Calu3 (cell line): ENCODE measurements around the gene PCDH12. TPM values are rescaled to one million over a fixed set of nuclear protein-coding genes. Genes with fewer than 3 reads are reported as not detected.

Source experiments
- BruUV-seq: library from RNA; stranded (reverse); fragments of 400-500 nt; replicated peaks from 2 replicates; lab custom pipeline; 2021; lab: Mats Ljungman, UMichigan
- CTCF ChIA-PET: fragments of 300-600 bp; sonication (Branson Sonifier 250); formaldehyde crosslinking; loops from one replicate; lab custom pipeline; 2022; ENCODE audit warnings: antibody characterized with exemption; lab: Charles Lee
- DNase-seq: peaks from one replicate; pipeline ENCODE4 v3.0.0; 2022
- H3K27ac Mint-ChIP-seq: one replicate; pipeline ENCODE4 v1.8.0; 2022; ENCODE audit warnings: mixed read lengths; ENCODE audit not compliant: unreplicated experiment
- H3K27me3 Mint-ChIP-seq: one replicate; pipeline ENCODE4 v1.8.0; 2022; ENCODE audit warnings: mixed read lengths; ENCODE audit not compliant: unreplicated experiment
- H3K36me3 Mint-ChIP-seq: one replicate; pipeline ENCODE4 v1.8.0; 2022; ENCODE audit warnings: mild to moderate bottlenecking, moderate library complexity, mixed read lengths; ENCODE audit not compliant: insufficient read depth, unreplicated experiment
- H3K4me1 Mint-ChIP-seq: one replicate; pipeline ENCODE4 v1.8.0; 2022; ENCODE audit warnings: mild to moderate bottlenecking, low read depth, mixed read lengths; ENCODE audit not compliant: unreplicated experiment
- H3K4me3 Mint-ChIP-seq: one replicate; pipeline ENCODE4 v1.8.0; 2022; ENCODE audit warnings: mild to moderate bottlenecking, low read depth, moderate library complexity, mixed read lengths; ENCODE audit not compliant: unreplicated experiment
- H3K9me3 Mint-ChIP-seq: one replicate; pipeline ENCODE4 v1.8.0; 2022; ENCODE audit warnings: low read depth, mixed read lengths; ENCODE audit not compliant: unreplicated experiment
- intact Hi-C: fragments of 100-400 bp; cut with micrococcal nuclease; formaldehyde crosslinking; loops from one replicate; pipeline ENCODE4 v1.10.0; 2022; ENCODE audit not compliant: unreplicated experiment
- total RNA-seq: library from RNA; stranded (reverse); gene quantifications from 2 replicates; pipeline ENCODE4 v1.2.3, GENCODE V29; 2022
- TF ChIP-seq, protein P1 (sequence below): fragments of 200-600 bp; IDR thresholded peaks from one replicate; pipeline ENCODE4 v1.8.0; 2022; ENCODE audit warnings: antibody characterized with exemption; ENCODE audit not compliant: unreplicated experiment

PCDH12 gene
- total RNA-seq, 1 experiment from 2014 or later: not detected

DNA sequence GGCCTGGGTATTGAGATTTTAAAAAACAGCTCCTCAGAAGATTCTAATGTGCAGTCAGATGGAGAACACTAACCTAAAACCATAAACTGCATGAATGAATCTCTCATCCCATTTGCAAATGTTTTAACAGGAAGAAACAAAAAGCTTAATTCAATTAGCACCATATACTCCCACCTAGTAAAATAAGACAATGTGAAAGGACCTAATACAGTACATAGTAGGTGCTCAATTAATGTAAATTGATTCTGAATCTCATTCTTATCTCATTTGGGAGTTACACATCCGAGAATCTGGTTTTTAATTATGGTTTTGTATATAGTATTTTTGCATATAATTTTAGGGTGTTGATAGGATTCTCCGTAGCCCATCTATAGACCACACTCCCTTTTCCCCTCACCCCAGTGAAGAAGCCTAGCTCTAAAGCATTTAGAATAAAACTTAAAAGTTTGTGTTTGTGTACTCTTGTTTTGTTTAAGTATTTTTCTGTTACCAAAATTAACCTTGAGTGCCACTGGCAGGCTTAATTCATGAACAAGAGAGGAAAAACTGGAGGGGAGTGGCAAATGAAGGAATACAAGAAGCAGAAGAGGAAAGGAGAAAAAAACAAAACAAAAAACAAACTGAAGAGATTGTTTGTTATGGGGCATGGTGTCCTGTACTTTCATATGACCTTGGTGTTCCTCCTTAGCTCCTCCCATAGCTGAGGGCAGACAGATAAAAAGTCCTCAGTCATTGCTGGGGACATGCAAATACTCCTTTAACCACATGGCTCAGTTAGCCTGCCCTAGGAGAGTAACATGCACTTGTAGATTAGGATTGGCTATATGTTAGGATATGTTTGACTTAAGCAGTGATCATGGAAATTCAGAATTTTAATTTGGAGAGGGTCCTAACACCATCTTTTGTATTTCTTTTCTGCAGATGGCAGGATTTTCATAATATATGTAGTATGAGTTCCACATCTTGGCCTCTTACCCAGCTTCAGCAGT lies 12.1 kb upstream of the PCDH12 start:
- BruUV-seq: no TSS peak
- no peaks in the 10 kb centered on the region for H3K27me3 Mint-ChIP-seq
- H3K27ac Mint-ChIP-seq: peak overlapping the region; percentile 93
- no peak for DNase-seq
- CTCF ChIA-PET: interaction anchor here (0.7 to 2.2 kb wide), 9 partner anchors 8 to 302 kb away, joined by 3 to 20 read pairs (median 4); partner anchors contain the start of gene PCDH1
- TF ChIP-seq, protein P1, sequence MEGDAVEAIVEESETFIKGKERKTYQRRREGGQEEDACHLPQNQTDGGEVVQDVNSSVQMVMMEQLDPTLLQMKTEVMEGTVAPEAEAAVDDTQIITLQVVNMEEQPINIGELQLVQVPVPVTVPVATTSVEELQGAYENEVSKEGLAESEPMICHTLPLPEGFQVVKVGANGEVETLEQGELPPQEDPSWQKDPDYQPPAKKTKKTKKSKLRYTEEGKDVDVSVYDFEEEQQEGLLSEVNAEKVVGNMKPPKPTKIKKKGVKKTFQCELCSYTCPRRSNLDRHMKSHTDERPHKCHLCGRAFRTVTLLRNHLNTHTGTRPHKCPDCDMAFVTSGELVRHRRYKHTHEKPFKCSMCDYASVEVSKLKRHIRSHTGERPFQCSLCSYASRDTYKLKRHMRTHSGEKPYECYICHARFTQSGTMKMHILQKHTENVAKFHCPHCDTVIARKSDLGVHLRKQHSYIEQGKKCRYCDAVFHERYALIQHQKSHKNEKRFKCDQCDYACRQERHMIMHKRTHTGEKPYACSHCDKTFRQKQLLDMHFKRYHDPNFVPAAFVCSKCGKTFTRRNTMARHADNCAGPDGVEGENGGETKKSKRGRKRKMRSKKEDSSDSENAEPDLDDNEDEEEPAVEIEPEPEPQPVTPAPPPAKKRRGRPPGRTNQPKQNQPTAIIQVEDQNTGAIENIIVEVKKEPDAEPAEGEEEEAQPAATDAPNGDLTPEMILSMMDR: no peak
- H3K9me3 Mint-ChIP-seq: no peaks in the 10 kb centered on the region
- peaks cover 36% of the 10 kb centered on the region for H3K4me1 Mint-ChIP-seq
- peak overlapping the region; percentile 99 for H3K4me3 Mint-ChIP-seq
- H3K36me3 Mint-ChIP-seq: peaks cover 31% of the 10 kb centered on the region
- intact Hi-C loops: no loop called here

DNA sequence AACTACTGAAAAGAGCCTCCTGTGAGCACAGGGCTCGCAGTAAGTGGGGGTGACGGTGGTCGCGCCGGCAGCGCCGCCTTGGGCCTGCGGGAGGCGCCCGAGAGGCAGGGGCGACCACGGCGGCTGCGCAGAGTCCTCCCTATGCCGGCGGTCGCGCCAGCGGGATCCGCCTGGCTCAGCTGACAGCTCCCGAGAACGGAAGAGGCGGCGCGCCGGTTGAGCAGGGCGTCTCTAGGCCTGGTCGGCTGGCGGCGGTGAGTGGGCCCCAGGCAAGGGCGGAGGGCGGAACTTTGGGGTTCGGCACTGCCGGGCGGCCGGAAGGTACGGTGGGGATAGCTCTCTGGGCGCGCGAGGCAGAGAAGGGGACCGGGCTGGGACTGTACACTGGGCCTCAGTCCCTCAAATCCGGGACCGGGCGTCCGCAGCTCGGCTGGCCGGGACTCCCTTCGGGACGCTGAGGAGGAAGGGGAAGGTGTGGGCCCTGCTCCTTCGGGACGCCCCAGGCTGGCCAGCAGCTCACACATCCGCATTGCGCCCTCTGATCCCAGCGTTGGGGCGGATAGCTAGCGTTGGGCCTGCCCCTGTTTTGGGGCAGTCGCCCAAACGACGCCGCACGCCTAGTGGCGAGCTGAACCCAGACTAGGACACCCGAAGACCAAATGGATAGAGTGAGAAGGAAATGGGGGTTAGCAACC lies 11.1 kb upstream of the PCDH12 start, which contains the start of gene RNF14:
TSS of gene RNF14 (plus strand) at position 192 of the 695 bp plus-strand sequence. CDS start 4,484 bp downstream, outside the sequence.
- peak within 1 kb of the TSS; percentile 99 for H3K4me3 Mint-ChIP-seq
- TF ChIP-seq, protein P1: peak; percentile 98
- TSS peak; percentile 69 for BruUV-seq

DNA sequence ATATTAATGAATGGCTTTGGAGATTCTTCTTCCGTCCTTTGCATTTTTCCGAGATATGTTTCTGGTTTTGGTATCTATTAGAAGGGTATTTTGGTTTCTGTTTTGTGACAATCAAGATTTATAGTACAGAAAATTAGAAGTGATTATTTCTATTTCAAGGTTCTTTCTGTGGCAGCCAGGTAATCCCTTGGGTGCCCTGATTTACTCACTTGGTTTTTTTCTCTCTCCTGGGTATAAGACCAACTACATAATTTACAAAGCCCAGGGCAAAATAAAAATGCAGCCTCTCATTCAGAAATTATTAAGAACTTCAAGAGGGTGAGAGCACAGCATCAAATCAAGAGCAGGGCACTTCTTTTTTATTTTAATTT lies 8.9 kb upstream of the PCDH12 start:
- Mint-ChIP-seq H3K4me3 (no peak overlapping the region), H3K9me3 (no peaks in the 10 kb centered on the region), H3K27ac (no peak overlapping the region), H3K27me3 (no peaks in the 10 kb centered on the region), H3K4me1 (peaks cover 28% of the 10 kb centered on the region), H3K36me3 (peaks cover 22% of the 10 kb centered on the region)
- DNase-seq: no peak
- CTCF ChIA-PET: no interaction called here
- TF ChIP-seq, protein P1: no peak
- no TSS peak for BruUV-seq
- intact Hi-C loops: no loop called here

More for the DNA sequence above, 11.1 kb upstream of the PCDH12 start, which contains the start of gene RNF14:
- Mint-ChIP-seq H3K27ac (peak within 1 kb of the TSS; percentile 93), H3K36me3 (peaks cover 31% of the 10 kb centered on the region), H3K27me3 (no peaks in the 10 kb centered on the region), H3K9me3 (no peaks in the 10 kb centered on the region), H3K4me1 (peaks cover 35% of the 10 kb centered on the region)
- CTCF ChIA-PET: interaction anchor here (0.6 to 2.2 kb wide), 14 partner anchors 9 to 1359 kb away, joined by 3 to 20 read pairs (median 4); partner anchors contain the start of genes DELE1 and PCDH1
- intact Hi-C loops: no loop called here
- peak; percentile 97 for DNase-seq

DNA sequence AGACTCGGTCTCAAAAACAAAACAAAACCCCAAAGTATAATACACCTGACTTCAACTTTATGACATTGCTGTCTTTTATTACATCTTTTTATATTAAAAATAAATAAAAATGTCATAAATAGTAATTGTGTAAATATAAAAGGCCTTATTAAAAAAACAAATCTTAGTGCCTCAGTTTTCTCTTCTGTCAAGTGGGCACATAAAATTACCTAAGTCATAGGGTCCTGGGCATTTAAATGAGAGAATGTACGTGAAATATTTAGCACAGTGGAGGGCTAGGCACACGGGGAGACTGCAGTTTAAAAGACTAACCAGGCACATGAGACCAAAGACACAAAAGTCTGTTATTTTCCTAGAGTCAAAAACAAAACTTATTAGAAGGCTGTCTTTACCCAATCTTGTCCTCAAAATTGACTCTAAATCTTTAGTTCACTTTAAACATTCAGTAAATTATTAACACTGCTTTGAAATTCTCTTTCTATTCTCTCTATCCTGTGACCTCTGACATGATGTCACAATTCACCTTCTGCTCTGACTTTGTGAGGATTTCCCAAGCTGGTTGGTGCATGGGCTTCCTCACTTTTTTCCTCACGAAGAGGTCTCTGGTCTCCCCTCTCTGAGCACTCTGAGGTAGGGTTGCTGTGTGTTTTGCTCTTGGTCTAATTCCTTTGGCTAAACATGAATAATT lies 8.4 kb upstream of the PCDH12 start:
- CTCF ChIA-PET: no interaction called here
- TF ChIP-seq, protein P1: no peak
- H3K4me1 Mint-ChIP-seq: peaks cover 23% of the 10 kb centered on the region
- DNase-seq: no peak
- no peaks in the 10 kb centered on the region for H3K9me3 Mint-ChIP-seq
- no peak overlapping the region for H3K27ac Mint-ChIP-seq
- no peaks in the 10 kb centered on the region for H3K27me3 Mint-ChIP-seq
- peaks cover 21% of the 10 kb centered on the region for H3K36me3 Mint-ChIP-seq
- no TSS peak for BruUV-seq
- H3K4me3 Mint-ChIP-seq: no peak overlapping the region
- intact Hi-C loops: no loop called here
